Breast epithelium (tissue), 3 donors: ENCODE results near the gene PAQR8.

Experiments used
- POLR2A ChIP-seq: fragments of 450-650 bp; IDR thresholded peaks from one replicate; pipeline ENCODE4 v1.6.1; 2016; ENCODE audit warnings: antibody characterized with exemption, mild to moderate bottlenecking, moderate library complexity
- TF ChIP-seq, protein P1 (sequence below), 3 donors: fragments of 450-650 bp; IDR thresholded peaks; one replicate each; pipeline ENCODE4 v1.5.1; 2016 to 2017; ENCODE audit warnings: antibody characterized with exemption in 3 of 3, mild to moderate bottlenecking in 3 of 3, moderate library complexity in 3 of 3

- TF ChIP-seq, protein P1, sequence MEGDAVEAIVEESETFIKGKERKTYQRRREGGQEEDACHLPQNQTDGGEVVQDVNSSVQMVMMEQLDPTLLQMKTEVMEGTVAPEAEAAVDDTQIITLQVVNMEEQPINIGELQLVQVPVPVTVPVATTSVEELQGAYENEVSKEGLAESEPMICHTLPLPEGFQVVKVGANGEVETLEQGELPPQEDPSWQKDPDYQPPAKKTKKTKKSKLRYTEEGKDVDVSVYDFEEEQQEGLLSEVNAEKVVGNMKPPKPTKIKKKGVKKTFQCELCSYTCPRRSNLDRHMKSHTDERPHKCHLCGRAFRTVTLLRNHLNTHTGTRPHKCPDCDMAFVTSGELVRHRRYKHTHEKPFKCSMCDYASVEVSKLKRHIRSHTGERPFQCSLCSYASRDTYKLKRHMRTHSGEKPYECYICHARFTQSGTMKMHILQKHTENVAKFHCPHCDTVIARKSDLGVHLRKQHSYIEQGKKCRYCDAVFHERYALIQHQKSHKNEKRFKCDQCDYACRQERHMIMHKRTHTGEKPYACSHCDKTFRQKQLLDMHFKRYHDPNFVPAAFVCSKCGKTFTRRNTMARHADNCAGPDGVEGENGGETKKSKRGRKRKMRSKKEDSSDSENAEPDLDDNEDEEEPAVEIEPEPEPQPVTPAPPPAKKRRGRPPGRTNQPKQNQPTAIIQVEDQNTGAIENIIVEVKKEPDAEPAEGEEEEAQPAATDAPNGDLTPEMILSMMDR (IDR thresholded peaks at IDR 0.05): no peak
- no peak for TF ChIP-seq POLR2A
Observed at GRCh38 chr6:52361945-52362442, at the start of gene PAQR8.
